Adrenal gland (tissue), 12 donors: ENCODE data around the gene GMPPA. TPM values are rescaled to one million over a fixed set of nuclear protein-coding genes. Genes with fewer than 3 reads are reported as not detected.
A peak's percentile ranks its signal among the peaks of the same experiment; 100 is the strongest.

Experiments
- DNase-seq, 7 donors: peaks; one replicate each; pipeline ENCODE4 v3.0.0-alpha.2; 2019 to 2020
- H3K27ac ChIP-seq, 5 donors: fragments of 200-600 bp; sonication (generic) in 4 of 5; 1 replicate in 3 of 5; 2 replicates in 2 of 5; pipeline versions ENCODE4 v1.5.1 to v1.8.0; 2016 to 2020; ENCODE audit warnings: mild to moderate bottlenecking in 1 of 5
- H3K27me3 ChIP-seq: fragments of 200-600 bp; 2 replicates; pipeline ENCODE4 v1.8.0; 2021
- H3K36me3 ChIP-seq, 2 donors: fragments of 200-600 bp; replicated peaks in 1 of 2; 1 replicate in 1 of 2; 2 replicates in 1 of 2; pipeline versions ENCODE4 v1.5.1 to v1.8.0; 2018 to 2022
- H3K4me1 ChIP-seq, 2 donors: fragments of 200-600 bp; replicated peaks in 1 of 2; 1 replicate in 1 of 2; 2 replicates in 1 of 2; pipeline versions ENCODE4 v1.5.1 to v1.8.0; 2018 to 2021
- H3K4me3 ChIP-seq, 4 donors: fragments of 200-600 bp; sonication (generic) in 3 of 4; one replicate each; pipeline ENCODE4 v1.5.1; 2016 to 2018
- H3K9me3 ChIP-seq, 3 donors: fragments of 200-600 bp; sonication (generic) in 1 of 3; replicated peaks in 1 of 3; 1 replicate in 2 of 3; 2 replicates in 1 of 3; pipeline versions ENCODE4 v1.5.1 to v1.8.0; 2016 to 2021
- POLR2A ChIP-seq, 2 donors: fragments of 450-650 bp; IDR thresholded peaks; one replicate each; pipeline ENCODE4 v1.6.1; 2017; ENCODE audit warnings: antibody characterized with exemption in 2 of 2, mild to moderate bottlenecking in 2 of 2, moderate library complexity in 1 of 2
- WGBS, 4 donors: extraction: QIAGEN DNeasy Blood & Tissue Kit in 2 of 4; methylation state at CpG; one replicate each; pipeline versions ENCODE4 v1.1.5 to v1.1.7; 2013 to 2017; 5-methylcytosine and 5-hydroxymethylcytosine counted together
- intact Hi-C, 2 donors: fragments of 100-400 bp; cut with DNase I; formaldehyde crosslinking; loops; one replicate each; pipeline versions ENCODE4 v1.14.1 to v1.15.0; 2022 to 2023
- polyA plus RNA-seq, 3 donors: library from polyadenylated mRNA; stranded (reverse); fragments of 200-250 nt in 2 of 3; fragments of 350-450 nt in 1 of 3; fragmentation: Illumina TruSeq in 1 of 3; extraction: RNeasy Lipid Tissue Mini Kit (QIAGEN cat#74804) in 1 of 3; gene quantifications; one replicate each; pipeline ENCODE4 v1.2.3, GENCODE V29; 2013 to 2014
- total RNA-seq, 9 donors: library from RNA; depleted of rRNA in 4 of 9; stranded (reverse); fragments of >200 nt in 4 of 9; fragments of 120-200 nt in 1 of 9; fragmentation: NEBNext Ultra II Directional in 1 of 9; extraction: Animal tissue kit (Norgen Biotek cat#: 25700) in 1 of 9; gene quantifications; one replicate each; pipeline versions ENCODE4 v1.1.0 to v1.2.4, GENCODE V29; 2013 to 2023
- TF ChIP-seq, protein P1 (sequence below), 6 experiments: fragments of 450-650 bp in 4 of 6; fragments of 200-600 bp in 2 of 6; sonication (generic) in 1 of 6; IDR thresholded peaks; 1 replicate in 5 of 6; 2 replicates in 1 of 6; pipeline versions ENCODE4 v1.5.1 to v1.8.0; 2016 to 2021; ENCODE audit warnings: antibody characterized with exemption in 6 of 6, mild to moderate bottlenecking in 2 of 6, moderate library complexity in 1 of 6
- donor health status: healthy with polysubstance abuse.
- donor health status: Bipolar disorder and iron deficiency.
- donor health status: DM: yes; HTN: yes; CAD: no.
- donor health status: DM: no; HTN: no; CAD: no.
- donor health status: DM: no; HTN: no; CAD: no.
- donor health status: DM: yes; HTN: yes; CAD: no.

The GMPPA gene
- total and polyA plus RNA-seq, 12 donors: 23.0 to 72.2 (median 35.3) TPM

DNA sequence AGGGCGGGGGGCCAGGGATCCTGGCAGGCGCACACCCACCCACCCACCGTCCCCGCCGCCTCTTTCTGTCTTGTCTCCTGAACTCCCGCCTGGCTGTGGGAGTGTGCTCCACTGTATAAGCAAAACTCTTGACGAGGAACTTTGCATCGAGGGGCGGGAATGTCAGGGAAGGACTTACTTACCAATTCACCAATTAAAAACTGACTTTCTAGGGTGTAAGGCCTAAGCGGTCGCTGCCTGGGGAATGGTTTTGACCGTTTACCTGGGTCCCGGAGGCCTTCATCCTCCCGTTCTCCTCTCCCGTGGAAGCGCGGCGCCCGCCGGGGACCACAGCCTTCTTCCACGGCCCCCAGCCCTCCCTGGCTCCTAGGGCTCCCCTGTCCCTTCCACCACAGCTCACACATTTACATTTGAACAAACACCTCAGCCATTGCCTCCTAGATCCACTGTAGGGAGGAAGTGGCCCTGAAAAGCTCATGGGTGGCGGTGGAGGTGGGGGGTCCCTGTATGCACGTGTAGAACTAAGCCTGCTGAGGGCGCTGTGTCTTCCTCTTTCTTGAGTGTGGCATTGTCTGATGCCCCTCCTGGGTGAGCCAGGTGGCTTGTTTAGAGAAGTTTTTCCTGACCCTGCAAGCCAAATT, 24.5 kb downstream of the GMPPA start:
- Histone ChIP-seq H3K27ac (peak overlapping the region in 1 of 5 donors; percentile 57), H3K4me3 (peak overlapping the region in 1 of 4 donors; percentile 25)

DNA sequence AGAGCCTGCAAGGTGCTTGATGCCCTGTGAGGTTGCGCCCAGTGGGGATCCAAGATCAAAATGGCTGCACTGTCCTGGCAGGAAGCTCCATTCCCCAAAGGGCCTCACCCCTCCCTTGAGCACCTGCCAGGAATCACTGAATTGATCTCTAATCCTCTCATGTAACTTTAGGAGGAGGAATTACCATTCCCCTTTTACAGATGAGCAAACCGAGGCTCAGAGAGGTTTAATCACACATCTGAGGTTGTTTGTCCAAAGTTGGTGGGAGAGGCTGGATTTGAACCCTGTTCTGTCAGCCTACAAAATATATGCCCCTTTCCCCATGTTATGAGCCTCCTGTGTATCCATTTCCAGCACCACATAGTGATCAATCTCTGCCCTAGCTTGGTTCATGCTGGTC, 26.1 kb downstream of the GMPPA start:
- TF ChIP-seq, protein P1, sequence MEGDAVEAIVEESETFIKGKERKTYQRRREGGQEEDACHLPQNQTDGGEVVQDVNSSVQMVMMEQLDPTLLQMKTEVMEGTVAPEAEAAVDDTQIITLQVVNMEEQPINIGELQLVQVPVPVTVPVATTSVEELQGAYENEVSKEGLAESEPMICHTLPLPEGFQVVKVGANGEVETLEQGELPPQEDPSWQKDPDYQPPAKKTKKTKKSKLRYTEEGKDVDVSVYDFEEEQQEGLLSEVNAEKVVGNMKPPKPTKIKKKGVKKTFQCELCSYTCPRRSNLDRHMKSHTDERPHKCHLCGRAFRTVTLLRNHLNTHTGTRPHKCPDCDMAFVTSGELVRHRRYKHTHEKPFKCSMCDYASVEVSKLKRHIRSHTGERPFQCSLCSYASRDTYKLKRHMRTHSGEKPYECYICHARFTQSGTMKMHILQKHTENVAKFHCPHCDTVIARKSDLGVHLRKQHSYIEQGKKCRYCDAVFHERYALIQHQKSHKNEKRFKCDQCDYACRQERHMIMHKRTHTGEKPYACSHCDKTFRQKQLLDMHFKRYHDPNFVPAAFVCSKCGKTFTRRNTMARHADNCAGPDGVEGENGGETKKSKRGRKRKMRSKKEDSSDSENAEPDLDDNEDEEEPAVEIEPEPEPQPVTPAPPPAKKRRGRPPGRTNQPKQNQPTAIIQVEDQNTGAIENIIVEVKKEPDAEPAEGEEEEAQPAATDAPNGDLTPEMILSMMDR (IDR thresholded peaks at IDR 0.05): no peak
- no peak for TF ChIP-seq POLR2A (IDR thresholded peaks at IDR 0.05)
- Histone ChIP-seq H3K27ac (no peak overlapping the region), H3K27me3 (peaks cover 67% of the 10 kb centered on the region), H3K9me3 (no peaks in the 10 kb centered on the region), H3K4me3 (no peak overlapping the region), H3K36me3 (no peaks in the 10 kb centered on the region), H3K4me1 (peaks cover 0 to 26% of the 10 kb centered on the region in 2 donors)
- intact Hi-C loops: loop anchor here (5.0 kb wide), 3 partner anchors 33 to 123 kb away; no protein-coding TSS in a partner anchor
- DNase-seq: no peak
- 79 to 90% (median 89%) methylated on average over 2 of the region's 2 CpGs for WGBS, 4 donors

More for the DNA sequence above, 24.5 kb downstream of the GMPPA start:
- intact Hi-C loops: no loop called here
- 25 to 40% (median 34%) methylated on average over 15 to 24 of the region's 24 CpGs for WGBS, 4 donors
- Histone ChIP-seq H3K4me1 (peaks cover 0 to 26% of the 10 kb centered on the region in 2 donors), H3K36me3 (no peaks in the 10 kb centered on the region), H3K9me3 (no peaks in the 10 kb centered on the region), H3K27me3 (peaks cover 62% of the 10 kb centered on the region)
- TF ChIP-seq, protein P1 (IDR thresholded peaks at IDR 0.05): no peak
- DNase-seq: no peak

DNA sequence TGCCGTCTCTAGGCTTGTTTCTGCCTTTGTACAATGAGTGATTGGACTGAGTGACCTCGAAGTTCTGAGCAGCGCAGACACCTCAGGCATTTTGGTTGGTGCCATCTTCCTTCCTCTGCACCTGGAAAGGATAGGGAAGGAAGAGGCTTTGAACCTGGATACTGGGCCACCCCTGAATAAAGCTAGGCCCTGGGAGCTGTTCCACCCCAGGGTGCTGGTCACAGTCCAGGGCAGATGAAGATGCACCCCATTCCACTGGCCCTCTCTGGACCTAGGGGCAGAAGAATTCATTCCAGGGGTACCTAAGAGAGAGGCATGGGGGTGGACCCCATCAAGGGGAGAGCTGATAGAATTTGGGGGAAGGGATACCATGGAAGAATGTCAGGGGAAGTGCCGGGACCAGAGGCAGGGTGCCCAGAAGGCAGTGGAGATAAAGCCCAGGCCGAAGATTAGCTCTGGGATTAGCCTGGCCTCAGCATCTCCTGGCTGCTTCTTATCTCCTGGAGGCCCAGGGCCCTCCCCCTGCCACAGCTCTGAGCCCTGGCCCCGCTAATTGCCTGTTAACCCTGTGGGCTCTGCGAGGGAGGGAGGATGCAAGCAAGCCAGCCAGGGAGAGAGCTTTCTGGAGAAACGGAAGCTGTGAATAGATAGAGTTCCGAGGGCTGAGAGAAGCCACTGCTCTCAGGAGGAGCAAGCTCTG, 27.0 kb downstream of the GMPPA start:
- peak overlapping the region in 1 of 5 donors; percentile 66 for H3K27ac ChIP-seq
- intact Hi-C loops: loop anchor here (5.0 kb wide), 3 partner anchors 33 to 123 kb away; no protein-coding TSS in a partner anchor

More for the DNA sequence above, 27.0 kb downstream of the GMPPA start:
- Histone ChIP-seq H3K4me3 (no peak overlapping the region), H3K27me3 (peaks cover 63% of the 10 kb centered on the region), H3K36me3 (no peaks in the 10 kb centered on the region), H3K4me1 (peaks cover 0 to 25% of the 10 kb centered on the region in 2 donors), H3K9me3 (no peaks in the 10 kb centered on the region)
- no peak for DNase-seq
- WGBS, 4 donors: 43 to 66% (median 51%) methylated on average over 9 of the region's 9 CpGs
- TF ChIP-seq POLR2A (IDR thresholded peaks at IDR 0.05): no peak
- TF ChIP-seq, protein P1 (IDR thresholded peaks at IDR 0.05): no peak
